ENCODE results near the gene PIR.

The PIR gene

DNA sequence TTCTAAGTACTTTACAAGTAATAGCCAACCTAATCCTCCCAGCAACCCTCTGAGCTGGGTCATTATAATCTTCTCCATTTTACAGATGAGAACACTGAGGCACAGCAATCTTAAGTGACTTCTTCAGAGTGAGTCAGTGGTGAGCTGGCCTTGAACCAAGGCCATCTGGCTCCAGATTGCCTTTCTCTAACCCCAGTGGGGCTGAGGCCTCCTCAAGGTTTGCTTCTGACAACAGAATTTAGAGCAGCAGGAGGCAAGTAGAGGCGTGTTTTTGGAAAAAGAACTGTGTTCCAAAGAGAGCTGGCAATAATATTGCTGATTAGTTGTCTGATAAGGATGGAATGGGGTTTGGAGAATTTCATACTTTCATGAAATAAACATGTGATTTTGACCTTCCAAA lies 41.2 kb downstream of the PIR start:
- TF ChIP-seq CTCF (IDR thresholded peaks at IDR 0.05; ENCODE audit: borderline replicate concordance, insufficient read depth, low read depth, low read length): no peak
- H3K4me3 ChIP-seq (ENCODE audit: low read depth, low read length): no peak overlapping the region

GRCh38 chrX:15448010-15448639 lies 45.0 kb downstream of the PIR start:
- H3K4me3 ChIP-seq (ENCODE audit: low read depth, low read length): no peak overlapping the region
- no peak for TF ChIP-seq CTCF (IDR thresholded peaks at IDR 0.05; ENCODE audit: borderline replicate concordance, insufficient read depth, low read depth, low read length)

- TF ChIP-seq CTCF (IDR thresholded peaks at IDR 0.05; ENCODE audit: borderline replicate concordance, insufficient read depth, low read depth, low read length): no peak
- no peak overlapping the region for H3K4me3 ChIP-seq (ENCODE audit: low read depth, low read length)
Observed at GRCh38 chrX:15441464-15441863, 51.7 kb downstream of the PIR start.

DNA sequence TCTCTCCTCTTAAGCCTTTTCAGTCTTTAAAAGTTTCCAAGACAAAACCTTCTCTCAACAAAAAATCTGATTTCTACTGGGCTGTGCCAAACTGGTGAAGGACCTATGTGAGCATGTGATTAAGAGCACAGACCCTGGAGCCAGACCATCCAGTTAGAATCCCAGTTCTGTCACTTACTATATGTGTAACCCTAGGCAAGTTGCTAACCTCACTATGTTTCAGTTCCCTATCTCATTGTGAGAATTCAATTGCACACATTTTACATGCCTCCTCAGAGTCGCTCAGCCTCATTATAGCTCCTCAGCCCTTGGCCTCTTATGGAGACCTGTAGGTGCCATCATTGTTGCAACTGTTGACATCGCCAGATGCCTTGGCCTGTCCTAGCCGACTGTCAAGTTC lies 54.8 kb downstream of the PIR start:
- TF ChIP-seq CTCF (IDR thresholded peaks at IDR 0.05; ENCODE audit: borderline replicate concordance, insufficient read depth, low read depth, low read length): no peak
- no peak overlapping the region for H3K4me3 ChIP-seq (ENCODE audit: low read depth, low read length)

- no peak overlapping the region for H3K4me3 ChIP-seq (ENCODE audit: low read depth, low read length)
- TF ChIP-seq CTCF (IDR thresholded peaks at IDR 0.05; ENCODE audit: borderline replicate concordance, insufficient read depth, low read depth, low read length): no peak
Observed at GRCh38 chrX:15437724-15438123, 55.4 kb downstream of the PIR start.

DNA sequence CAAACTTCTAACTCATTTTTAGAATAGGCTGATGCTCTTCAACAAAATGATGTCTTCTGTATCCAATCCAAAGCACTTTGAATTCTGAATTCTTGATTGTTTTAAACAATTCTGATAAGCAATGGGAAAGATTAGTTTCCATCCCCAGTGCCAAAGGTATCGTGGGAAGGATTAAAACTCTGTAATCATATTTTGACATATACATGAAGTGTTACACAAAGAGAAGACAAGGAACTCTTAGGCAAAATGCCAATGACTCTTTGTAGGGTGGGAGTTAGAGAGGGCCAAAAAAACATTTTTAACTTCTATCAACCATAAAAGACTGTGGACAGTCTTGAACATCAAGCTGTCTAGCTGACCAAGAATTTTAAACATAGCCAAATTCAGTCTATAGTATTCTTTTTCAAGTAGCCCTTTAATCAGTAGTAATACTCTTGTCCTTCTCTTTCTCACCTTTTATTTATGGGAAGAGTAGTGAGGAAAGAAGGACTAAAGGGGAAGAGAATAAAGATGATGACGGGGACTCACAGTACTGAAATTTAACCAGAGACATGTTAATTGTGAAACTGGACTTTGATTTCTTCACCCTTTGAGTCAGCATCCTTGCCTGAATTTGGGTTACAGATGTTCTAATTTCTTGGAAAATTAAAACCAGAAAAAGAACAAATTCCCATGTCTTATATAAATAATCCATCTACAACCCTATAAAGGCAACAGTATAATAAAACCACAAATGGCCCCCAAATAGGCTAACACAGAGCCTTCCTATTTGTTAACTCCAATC lies 57.1 kb downstream of the PIR start:
- no peak overlapping the region for H3K4me3 ChIP-seq (ENCODE audit: low read depth, low read length)
- TF ChIP-seq CTCF (IDR thresholded peaks at IDR 0.05; ENCODE audit: borderline replicate concordance, insufficient read depth, low read depth, low read length): no peak

DNA sequence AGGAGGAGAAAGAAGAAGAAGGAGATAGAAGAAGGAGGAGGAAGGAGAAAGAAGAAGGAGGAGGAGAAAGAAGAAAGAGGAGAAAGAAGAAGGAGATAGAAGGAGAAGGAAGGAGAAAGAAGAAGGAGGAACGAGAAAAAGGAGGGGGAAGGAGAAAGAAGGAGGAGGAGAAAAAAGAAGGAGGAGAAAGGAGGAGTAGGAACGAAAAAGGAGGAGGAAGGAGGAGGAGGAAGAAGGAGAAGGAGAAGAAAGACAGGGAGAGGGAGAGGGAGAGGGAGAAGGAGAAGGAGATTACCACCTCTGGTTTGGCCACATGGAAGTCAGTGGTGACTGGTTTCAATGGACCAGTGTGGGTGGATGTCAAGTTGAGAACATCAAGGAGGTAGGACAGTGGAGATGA lies 58.9 kb downstream of the PIR start:
- TF ChIP-seq CTCF (IDR thresholded peaks at IDR 0.05; ENCODE audit: borderline replicate concordance, insufficient read depth, low read depth, low read length): no peak
- no peak overlapping the region for H3K4me3 ChIP-seq (ENCODE audit: low read depth, low read length)
